HG03064 (cell line): ENCODE results near the gene COPS8.

Experiments
- ATAC-seq: cut with Tn5 transposase; IDR thresholded peaks from one replicate; pipeline ENCODE4 v1.9.1; 2021; ENCODE audit warnings: low read depth; ENCODE audit not compliant: unreplicated experiment

Gene COPS8

DNA sequence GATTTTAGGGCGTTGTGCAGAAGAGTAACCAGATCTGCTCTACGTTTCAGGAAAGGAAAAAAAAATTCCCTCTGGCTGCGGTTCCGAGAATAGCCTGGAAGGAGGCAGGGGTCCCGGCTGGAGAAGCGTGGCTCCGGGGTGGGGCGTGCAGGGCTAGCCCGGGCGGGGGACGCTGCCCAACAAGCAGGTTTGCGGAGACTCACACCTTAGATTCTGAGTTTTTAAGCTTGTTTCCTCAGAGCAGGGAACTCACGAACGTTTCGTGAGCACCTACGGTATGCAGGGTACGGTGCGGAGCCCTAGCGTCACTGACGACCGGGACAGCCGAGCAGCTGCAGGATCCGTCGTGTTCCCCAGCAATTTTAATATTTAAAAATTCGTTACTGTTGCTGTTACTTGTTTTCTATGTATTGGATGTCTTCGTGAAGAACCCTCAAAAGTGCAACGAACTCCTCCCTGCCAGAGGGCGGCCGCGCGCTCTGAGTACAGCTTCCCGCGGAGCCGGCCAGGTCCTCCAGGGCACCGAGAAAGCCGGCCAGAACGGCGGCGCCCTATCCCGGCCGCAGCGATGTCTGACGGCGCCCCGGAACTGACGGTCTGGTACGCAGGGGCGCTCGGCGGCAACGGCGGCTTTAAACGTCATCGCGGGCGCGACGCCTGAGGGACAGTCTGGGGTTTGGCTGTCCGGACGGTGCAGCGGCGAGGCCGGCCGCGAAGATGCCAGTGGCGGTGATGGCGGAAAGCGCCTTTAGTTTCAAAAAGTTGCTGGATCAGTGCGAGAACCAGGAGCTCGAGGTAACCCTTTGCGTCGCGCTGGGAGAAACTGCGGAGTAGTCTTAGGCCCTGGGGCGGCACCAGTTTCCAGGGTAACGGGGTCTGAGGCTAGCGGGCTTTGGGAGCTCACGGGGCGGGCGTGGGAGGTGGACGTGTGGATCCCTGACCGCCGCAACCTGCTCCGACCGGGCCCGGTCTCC is at the start of gene COPS8:
Gene COPS8, plus strand, starts transcription at position 642 of the 974 bp plus-strand sequence. Its CDS starts 76 bp downstream, at position 718.
- peak; percentile 99 for ATAC-seq

- no peak for ATAC-seq
Observed at GRCh38 chr2:237039301-237040031, 46.2 kb upstream of the COPS8 start.

DNA sequence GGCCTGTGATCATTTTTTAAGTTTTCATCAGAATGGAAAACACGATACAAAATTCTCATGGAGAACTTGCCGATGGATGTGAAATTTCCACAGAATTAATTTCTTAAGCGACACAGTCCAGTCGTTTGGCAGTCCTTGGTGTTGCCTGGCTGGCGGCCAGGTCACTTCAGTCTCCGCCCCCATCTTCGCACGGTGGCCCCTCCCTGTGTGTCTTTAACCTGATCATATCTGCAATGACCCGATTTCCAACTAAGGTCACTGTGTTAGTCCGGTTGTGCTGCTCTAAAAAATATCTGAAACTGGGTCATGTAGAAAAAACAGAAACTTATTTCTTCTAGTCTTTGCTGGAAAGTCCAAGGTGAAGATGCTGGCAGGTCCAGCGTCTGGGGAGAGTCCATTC is 44.5 kb upstream of the COPS8 start:
- ATAC-seq: no peak

DNA sequence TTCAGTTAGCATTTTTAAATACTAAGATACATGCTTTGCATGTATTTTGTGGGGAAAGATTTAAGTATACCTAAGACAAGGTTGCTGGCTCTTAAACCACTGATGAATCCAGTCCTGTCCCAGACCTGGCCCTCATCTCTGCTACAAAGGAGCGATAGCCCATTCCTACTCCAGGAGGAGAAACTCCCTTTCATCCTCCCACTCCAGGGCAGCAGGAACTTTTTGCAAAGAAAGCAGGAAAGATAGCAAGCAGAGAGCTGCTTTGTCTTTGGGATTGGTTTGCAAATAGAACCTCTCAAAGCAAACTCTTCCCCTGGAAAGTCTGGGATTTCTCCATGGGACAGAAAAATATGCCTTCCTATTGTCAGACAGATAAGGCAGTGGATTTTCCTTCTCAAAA is 43.6 kb upstream of the COPS8 start:
- ATAC-seq: no peak

- ATAC-seq: no peak
Observed at GRCh38 chr2:237043866-237044265, 41.8 kb upstream of the COPS8 start.

GRCh38 chr2:237044281-237044680 is 41.4 kb upstream of the COPS8 start:
- ATAC-seq: no peak

DNA sequence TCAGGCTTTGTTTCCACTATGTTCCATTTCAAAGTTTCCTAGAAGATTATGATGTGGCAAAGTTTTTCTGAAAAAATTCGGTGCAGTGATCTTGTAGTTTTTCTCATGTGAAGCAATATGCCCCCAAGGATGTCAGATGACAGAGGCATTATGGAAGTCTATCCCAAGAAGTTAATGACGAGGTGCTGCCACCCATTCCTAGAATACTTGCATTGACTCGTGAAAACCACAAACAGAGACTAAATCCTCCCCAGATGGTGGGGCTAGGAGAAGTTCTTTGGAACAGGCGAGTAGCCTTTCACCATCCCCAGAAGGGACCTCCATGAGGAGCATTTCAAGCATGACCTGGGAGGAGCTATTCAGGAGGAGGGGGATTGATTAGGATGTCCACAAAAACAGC is 40.2 kb upstream of the COPS8 start:
- ATAC-seq: no peak

- no peak for ATAC-seq
Observed at GRCh38 chr2:237048595-237048994, 37.1 kb upstream of the COPS8 start.

- ATAC-seq: no peak
Observed at GRCh38 chr2:237051861-237052260, 33.8 kb upstream of the COPS8 start.

- no peak for ATAC-seq
Observed at GRCh38 chr2:237053066-237053465, 32.6 kb upstream of the COPS8 start.

DNA sequence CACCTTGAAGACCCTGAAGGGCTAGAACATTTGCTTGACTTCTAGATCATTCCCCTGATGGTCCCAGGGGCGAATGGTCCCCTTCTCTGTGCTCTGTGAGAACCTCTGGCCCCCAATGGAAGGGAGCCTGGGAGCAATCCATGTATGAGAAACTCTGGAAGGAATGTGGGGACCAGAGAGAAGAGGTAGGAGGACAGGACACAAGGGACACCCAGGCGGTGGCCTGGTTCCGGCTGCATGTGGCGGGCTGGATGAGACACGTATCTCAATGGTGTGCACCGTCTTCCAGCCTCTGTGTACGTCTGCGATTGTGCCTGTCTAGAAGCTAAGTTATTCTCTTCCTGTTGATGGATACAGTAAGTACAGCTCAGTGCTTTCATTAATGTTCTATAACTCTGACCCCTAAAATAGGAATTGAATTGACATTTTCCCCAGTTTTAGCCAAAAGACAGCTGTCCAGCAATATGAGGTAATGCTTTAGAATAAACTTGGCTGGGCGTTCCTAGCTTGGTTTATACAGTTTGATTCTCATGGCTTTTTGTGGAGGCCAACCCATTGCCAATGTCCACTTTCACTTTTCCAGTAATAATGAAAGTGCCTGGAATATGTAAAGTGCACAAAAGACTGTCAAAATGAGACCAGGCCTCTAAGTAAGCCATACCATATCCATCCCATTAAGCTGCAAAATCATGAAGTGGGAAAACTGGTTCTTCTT is 30.1 kb upstream of the COPS8 start:
- no peak for ATAC-seq

- ATAC-seq: no peak
Observed at GRCh38 chr2:237056287-237056875, 29.3 kb upstream of the COPS8 start.

GRCh38 chr2:237057107-237057506 is 28.6 kb upstream of the COPS8 start:
- no peak for ATAC-seq

GRCh38 chr2:237057893-237058300 is 27.8 kb upstream of the COPS8 start:
- peak; percentile 65 for ATAC-seq

DNA sequence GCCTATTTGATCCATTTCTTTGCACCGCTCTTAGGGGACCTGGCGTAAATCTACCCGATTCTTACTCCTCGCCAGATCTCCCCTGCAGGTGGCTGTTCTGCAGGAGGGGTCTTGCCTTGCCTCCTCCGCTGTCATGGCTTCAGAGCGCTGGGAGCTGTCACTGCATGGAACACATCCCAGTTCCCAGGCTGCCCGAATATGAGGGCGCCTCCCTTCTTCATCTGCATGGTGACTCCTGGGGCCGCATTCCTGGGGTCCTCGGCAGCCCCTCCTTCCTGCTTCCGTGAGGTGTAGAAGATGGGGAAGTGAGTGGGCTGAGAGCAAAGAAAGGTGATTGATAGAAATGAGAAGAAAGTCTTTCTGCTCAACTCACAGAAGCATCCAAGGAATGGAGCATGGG is 27.3 kb upstream of the COPS8 start:
- ATAC-seq: no peak

- ATAC-seq: peak; percentile 75
Observed at GRCh38 chr2:237059155-237059875, 26.4 kb upstream of the COPS8 start.

GRCh38 chr2:237060534-237061312 is 25.0 kb upstream of the COPS8 start:
- ATAC-seq: no peak

- no peak for ATAC-seq
Observed at GRCh38 chr2:237061356-237061755, 24.3 kb upstream of the COPS8 start.

- no peak for ATAC-seq
Observed at GRCh38 chr2:237062585-237062984, 23.1 kb upstream of the COPS8 start.
